Activated CD4-positive, alpha-beta T cell treated with anti-CD3 and anti-CD28 coated beads, Interleukin-2, Interleukin-6, amounts not matched to agents 100 ng/mL and 50 ng/mL, durations not matched to agents 16 hours and 8 hours (primary cell): Measurements from ENCODE around the gene COX6A2.

Experiments used
- DNase-seq: peaks from one replicate; pipeline ENCODE4 v3.0.0-alpha.2; 2020

COX6A2 gene

GRCh38 chr16:31407406-31407805, 20.8 kb downstream of the COX6A2 start:
- no peak for DNase-seq

DNA sequence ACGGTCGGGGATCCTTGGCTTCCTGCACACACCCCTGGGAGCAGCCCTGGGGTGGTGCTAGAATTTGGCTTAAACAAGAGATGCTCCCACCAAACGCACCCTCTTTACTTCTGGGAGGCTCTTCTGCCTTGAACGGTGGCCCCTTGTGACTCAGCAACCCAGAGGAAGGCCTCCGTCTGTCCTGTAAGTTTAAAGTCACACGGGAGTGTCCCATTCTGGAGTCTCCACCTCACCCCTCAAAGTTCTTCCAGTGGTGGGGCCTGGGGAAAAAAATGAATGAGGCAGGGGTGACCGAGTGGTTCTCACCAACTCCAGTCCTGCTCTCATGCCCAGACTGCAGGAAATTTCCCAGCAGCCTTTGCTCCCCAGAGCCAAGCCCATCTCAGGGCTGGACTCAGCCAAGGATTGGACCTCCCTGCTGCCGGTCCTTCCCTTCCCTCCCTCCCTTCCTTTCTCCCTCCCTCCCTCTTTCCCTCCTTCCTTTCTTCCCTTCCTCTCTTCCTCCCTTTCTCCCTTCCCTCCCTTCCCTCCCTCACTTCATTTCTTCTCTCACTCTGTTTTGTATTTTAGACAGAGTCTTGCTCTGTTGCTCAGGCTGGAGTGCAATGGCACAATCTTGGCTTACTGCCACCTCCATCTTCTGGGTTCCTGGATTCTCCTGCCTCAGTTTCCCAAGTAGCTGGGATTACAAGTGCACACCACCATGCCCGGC, 23.7 kb downstream of the COX6A2 start:
- DNase-seq, result no peak

- no peak for DNase-seq
Measured at GRCh38 chr16:31403590-31404352, 24.4 kb downstream of the COX6A2 start.

DNA sequence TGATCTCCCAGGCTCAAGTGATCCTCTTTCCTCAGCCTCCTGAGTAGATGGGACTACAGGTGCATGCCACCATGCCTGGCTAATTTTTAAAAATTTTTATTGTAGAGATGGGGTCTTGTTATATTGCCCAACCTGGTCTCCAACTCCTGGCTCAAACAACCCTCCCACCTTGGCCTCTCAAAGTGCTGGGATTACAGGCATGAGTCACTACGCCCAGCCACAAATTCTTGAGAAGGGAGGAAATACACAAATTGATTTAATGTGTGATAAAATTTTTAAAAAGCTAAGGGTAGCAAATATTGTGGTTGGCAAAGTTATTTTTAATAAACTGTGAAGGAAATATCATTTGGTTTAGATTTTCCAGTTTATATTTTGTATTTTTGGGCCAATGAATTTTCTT, 25.5 kb downstream of the COX6A2 start:
- DNase-seq, result no peak

DNA sequence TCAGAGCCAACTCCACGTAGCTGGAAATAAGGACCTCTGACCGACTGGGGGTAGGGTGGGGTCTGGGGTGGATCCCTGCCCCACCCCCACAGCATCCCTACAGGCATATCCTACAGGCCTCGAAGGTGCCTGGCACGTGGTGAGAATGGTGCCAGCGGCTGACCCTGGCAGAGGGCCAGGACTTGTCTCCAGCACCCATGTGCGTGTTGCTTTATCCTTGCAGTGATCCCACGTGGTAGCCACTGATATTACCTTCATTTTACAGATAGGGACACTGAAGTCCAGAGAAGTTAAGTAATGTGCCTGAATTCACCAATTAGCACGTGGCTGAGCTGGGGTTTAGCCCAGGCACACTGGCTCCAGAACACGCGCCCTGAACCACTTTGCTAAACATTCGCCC, 26.7 kb downstream of the COX6A2 start:
- DNase-seq, result no peak

- DNase-seq, result peak; percentile 27
Measured at GRCh38 chr16:31400191-31400590, 28.0 kb downstream of the COX6A2 start.

DNA sequence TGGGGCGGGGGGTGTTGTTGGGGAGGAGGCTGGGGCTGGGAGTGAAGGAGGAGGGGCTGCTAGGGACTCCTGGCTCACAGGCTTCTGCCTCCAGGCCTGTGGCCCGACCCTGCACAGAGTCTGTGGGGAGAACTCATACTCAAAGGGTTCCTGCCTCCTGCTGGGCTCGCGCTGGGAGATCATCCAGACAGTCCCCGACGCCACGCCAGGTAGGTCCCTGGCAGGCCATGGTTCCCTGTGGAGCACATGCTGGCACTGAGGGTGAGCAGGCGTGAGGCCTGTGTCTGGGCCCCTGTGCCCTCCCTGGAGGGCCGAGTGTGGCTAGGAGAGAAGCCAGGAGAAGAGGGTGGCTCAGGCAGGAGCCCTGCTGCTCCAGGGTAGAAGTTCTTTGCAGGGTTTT, 30.5 kb downstream of the COX6A2 start:
- DNase-seq, result no peak

- DNase-seq, result no peak
Measured at GRCh38 chr16:31397096-31397660, 31.0 kb downstream of the COX6A2 start.

DNA sequence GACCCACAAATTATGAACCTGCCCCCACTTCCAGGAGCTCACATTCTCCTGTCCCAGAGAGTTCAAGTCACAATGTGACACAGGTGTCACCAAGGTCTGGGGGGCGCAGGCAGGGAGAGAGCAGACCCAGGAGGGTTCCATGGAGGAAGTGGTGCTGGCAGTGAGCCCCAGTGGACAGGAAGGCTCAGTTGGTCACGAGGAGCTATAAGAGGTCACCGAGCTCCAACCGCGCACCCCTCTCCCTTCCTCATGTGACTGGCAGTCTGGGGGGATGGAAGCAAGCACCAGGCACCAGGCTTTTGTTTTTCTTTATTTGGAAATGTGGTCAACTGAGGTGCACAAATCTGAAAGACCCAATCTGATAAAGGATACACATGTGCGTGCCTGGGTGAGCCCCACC, 32.5 kb downstream of the COX6A2 start:
- no peak for DNase-seq

DNA sequence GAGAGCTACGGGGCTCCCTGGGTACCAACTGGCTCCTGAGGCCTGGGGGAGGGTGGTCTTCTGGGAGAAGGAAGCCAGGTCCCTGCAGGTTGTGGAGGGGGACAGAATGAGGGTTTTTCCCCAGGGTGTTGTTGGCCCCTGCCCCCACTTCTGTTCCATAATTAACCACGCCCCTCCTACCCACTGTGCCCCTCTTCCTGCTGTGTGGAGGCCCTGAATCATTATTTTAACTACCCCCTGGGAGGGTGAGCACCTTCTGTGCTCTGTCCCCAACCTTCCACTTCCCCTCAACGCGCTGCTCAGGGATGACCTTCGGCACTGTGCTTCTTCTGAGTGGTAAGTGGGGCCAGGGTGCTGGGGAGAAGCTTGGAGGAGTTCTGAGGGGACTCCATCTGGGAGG, 35.1 kb downstream of the COX6A2 start, which contains the start of gene ITGAD:
Gene ITGAD, plus strand, starts transcription at position 280 of the 400 bp plus-strand sequence. Its CDS starts 26 bp downstream, at position 306.
- no peak for DNase-seq

DNA sequence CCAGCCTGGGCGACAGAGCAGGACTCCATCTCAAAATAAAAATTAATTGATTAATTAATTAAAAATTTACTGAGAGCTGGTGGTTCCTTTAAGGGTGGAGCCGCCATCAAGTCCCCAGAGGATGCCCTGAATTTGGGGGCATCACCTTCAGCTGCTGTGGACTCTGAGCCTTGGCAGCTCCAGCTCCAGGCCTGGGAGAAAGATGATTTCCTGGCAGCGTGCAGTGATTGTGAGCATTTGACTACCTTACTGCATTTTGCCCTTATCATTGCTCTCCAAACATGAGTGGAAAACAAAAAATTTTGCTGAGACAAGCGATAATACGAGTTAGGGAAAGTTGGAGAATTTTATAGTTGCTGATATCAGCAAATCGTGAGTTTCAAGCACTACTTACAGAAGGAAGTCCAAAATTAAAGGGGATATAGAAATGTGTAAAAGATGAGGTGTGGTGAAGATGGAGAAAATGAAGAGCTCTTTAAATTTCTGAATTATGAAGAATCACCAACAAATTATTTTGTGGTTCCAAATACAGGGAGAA, 37.6 kb downstream of the COX6A2 start:
- DNase-seq, result no peak

- no peak for DNase-seq
Measured at GRCh38 chr16:31388535-31388934, 39.6 kb downstream of the COX6A2 start.

GRCh38 chr16:31386157-31386984, 41.8 kb downstream of the COX6A2 start:
- DNase-seq, result peak; percentile 41

DNA sequence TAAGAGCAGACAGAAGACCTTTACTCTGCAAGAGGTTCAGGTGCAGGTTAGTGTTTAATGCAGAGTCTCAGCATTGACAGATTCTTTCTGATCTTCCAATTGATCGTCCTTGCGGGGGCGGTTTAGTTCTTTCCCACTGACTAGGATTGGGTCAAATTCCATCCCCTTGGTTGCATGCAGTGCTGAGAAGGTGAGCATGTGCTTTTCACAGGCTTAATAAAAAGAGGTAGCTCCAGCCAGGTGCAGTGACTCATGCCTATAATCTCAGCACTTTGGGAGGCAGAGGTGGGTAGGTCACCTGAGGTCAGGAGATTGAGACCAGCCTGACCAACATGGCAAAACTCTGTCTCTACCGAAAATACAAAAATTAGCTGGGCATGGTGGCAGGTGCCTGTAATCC, 42.5 kb downstream of the COX6A2 start:
- no peak for DNase-seq

DNA sequence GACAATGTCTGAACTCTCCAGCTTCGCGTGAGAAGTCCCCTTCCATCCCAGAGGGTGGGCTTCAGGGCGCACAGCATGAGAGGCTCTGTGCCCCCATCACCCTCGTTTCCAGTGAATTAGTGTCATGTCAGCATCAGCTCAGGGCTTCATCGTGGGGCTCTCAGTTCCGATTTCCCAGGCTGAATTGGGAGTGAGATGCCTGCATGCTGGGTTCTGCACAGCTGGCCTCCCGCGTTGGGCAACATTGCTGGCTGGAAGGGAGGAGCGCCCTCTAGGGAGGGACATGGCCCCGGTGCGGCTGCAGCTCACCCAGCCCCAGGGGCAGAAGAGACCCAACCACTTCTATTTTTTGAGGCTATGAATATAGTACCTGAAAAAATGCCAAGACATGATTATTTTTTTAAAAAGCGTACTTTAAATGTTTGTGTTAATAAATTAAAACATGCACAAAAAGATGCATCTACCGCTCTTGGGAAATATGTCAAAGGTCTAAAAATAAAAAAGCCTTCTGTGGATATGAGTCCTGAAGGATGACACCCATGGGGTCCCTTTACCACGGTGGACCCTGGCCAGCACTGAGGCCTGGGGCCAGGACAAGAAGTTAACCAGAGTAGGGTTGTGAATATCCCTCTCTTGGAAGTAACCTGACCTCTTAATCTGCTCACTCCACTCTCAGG, 45.5 kb downstream of the COX6A2 start:
- DNase-seq, result peak; percentile 75

DNA sequence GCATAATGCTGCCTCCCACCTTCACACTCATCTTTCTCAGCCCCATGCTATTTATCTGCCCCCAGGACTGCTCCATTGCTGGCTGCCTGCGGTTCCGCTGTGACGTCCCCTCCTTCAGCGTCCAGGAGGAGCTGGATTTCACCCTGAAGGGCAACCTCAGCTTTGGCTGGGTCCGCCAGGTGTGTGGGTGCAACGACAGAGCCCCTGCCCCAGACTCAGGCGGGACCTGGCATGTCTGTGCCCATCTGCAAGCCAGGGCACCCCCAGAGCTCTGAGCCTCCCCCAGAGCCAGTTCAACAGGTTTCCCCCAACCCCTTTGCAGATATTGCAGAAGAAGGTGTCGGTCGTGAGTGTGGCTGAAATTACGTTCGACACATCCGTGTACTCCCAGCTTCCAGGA, 48.0 kb downstream of the COX6A2 start:
- no peak for DNase-seq
